Germinal center (tissue), 1 donor: Measurements from ENCODE around the gene ITGA8.

Experiments
- DNase-seq: peaks from one replicate; pipeline ENCODE4 v3.0.0; 2012; ENCODE audit warnings: mixed read lengths, low spot score

Gene ITGA8

GRCh38 chr10:15730341-15730740 is 10.6 kb upstream of the ITGA8 start:
- DNase-seq = no peak

GRCh38 chr10:15729890-15730289 is 10.2 kb upstream of the ITGA8 start:
- no peak for DNase-seq

- no peak for DNase-seq
Observed at GRCh38 chr10:15726042-15726441, 6.3 kb upstream of the ITGA8 start.

DNA sequence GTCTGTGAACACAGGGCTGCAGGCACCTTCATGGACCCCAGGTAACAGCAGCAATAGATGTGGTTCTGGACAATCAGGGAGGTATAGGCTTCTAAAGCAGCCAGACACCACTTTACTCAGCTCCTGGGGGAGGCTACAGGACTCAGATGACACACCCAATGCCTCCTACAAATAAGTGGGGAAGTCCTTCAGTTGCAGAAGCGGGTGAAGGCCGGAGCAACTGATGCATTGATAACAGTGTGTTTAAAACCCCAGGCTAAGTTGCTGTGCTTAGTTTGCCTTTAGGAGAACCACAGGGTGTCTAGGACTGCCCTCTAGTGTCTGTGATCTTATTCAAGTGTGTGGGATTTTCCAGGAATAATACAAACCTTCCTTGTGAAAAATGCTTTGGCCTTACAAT is 5.9 kb upstream of the ITGA8 start:
- DNase-seq = no peak

GRCh38 chr10:15724683-15725082 is 5.0 kb upstream of the ITGA8 start:
- no peak for DNase-seq

GRCh38 chr10:15723803-15724202 is 4.1 kb upstream of the ITGA8 start:
- DNase-seq = no peak

DNA sequence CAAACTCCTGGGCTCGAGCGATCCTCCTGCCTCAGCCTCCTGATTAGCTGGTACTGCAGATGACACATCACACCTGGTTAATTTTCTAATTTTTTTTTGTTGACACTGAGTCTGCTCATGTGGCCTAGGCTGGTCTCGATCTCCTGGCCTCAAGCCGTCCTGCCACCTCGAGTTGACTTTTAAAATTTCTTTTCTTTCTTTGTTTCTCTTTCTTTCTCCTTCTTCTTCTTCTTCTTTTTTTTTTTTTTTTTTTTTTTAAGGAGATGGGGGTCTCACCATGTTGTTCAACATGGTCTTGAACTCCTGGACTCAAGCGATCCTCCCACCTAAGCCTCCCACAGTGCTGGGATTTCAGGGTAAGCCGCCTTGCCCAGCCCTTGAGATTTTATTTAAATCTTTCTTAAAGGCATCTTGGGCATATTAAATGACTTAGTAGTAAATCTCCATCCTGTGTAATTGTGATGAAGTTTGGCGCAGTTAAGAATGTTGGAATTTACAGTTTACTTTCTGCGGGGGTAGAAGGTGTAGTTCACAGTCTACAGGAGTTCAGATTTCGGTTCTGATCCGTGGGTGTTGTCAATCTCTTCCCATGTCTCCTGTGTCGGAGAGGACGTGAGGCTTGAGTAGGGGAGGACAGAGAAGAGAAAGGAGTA is 1.0 kb upstream of the ITGA8 start:
- no peak for DNase-seq

DNA sequence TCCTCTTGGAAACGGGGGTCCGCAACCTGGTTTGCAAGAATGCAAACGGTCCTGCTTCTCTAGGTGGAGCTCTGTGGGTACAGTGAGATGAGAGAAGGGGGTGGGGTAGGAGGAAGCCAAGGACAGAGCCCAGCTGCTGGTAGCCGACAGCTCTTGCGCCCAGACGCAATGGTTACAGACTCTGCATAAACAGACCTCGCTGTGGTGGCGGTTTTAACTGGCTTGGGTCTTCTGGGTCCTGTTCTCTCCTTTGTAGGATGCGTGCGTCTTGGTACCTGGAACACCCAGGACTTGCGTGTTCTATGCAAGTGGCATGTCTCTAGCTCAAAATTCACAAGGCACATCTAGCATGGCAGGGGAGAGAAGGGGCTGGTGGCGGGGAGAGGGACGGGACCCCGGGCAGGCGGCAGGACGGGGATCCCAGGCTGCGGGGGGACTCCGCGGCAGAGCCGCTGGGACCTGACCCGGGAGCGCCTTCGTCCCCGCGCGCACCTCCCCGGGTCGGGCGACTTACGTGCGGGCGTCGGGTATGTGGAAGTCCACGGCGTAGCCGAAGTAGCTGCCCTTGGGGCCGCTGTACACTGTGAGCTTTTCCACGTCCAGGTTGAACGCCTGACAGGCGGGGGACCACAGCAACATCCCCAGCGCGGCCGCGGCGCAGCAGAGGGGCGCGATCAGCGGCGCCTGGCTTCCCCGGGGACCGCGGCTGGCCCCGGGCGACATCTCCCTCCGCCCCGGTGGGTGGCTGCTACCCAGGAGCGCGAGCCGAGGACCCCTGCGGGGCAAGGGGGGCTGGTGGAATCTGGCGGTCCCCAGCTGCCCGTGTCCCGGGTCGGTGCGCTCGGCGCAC is 448 bp downstream of the ITGA8 start:
- no peak for DNase-seq

- DNase-seq = no peak
Observed at GRCh38 chr10:15718694-15719048, 1.1 kb downstream of the ITGA8 start.

DNA sequence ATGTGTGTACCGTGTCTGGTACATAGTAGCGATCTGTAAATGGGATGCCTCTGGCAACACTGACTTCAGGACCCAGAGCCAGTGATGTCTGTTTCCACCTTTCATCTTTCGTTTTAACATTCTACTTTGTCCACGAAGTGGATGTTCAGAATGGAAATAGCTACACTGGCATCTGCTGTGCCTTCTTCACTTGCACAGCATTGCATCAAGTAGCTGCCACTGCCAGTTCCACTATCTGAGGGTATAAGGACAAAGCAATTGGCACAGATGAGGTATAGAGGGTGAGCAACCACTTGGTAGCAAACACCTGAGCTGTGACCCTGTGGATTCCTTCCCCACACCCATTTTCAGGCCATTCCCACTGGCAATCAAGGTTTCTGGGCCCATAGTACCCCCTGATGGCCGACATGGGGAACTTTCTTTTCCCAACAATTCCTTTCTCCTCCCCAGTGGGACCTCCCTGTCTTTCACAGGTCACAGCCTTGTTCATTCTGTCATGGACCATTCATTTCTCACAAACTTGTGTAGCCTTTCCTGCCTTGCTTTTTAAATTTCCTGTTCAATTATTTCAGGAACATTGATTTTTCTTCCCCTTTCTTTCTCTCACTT is 4.0 kb downstream of the ITGA8 start:
- DNase-seq = no peak

- no peak for DNase-seq
Observed at GRCh38 chr10:15714847-15715246, 4.9 kb downstream of the ITGA8 start.

DNA sequence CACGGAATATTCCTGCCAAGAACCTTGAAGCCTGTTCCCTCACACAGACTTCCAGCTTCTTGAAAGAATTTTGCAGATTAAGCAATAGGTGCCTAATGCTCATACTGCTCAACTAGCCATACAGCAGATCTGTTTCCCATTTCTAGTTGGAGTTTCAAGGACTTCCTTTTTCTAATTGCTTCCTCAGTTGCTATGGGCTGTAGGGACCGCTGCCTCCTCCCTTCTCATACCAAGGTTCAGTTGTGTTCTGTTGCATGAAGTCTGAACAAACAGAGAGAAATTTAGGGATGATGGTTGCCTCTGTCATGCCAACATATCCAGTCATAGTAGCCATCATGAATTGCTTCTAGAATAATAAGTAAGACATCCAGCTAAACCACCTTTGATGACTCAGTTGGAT is 6.8 kb downstream of the ITGA8 start:
- no peak for DNase-seq

GRCh38 chr10:15710455-15710854 is 9.3 kb downstream of the ITGA8 start:
- DNase-seq = no peak

GRCh38 chr10:15705298-15705697 is 14.4 kb downstream of the ITGA8 start:
- no peak for DNase-seq

DNA sequence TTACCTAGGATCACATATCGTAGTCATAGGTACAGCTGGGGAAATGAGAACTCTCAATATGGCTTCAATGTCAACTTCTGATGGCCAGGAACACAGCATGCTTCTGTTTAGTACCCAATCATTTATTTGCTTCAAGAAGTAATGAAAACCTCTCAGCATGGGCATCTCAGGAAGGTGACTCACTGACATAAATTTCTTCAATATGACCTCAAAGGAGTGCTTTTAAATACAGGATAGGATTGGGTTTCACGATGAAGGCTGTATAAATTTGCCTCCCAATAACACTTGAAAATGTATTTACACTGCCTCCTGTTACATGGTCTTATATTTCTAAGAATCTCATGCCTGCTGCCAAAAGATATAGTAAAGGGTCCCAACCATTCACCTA is 15.1 kb downstream of the ITGA8 start:
- no peak for DNase-seq

- no peak for DNase-seq
Observed at GRCh38 chr10:15703944-15704580, 15.7 kb downstream of the ITGA8 start.

DNA sequence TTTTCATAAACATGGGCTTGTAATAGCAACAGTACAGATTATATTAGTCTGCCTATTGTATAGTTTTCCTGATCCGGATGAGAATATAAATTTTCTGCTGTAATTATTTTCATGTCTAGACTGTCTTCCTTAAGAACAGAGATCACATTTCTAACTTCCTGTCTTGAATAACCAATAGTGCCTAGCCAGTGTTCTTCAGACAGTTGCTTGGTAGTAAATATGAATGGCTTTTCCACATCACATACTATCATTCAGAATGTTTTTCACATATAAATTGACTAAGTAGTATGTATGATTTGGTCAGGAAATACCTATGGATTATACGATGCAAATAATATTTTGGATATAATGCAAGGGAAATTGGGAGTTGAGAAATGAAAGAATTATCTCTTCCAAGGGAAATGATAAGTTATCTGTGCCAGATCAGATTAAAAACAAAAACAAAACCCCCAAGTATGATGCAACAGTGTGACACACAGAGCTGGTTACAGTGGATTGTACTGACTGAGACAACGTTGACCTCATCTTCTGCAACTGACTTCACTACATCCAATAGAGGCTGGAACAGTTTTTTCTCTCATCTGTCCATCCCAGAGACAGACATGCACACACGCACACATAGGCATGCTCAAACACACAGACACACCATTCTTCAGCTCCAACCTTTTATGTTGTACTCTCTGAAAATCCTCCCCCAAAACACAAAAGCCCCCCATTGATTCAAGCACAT is 16.4 kb downstream of the ITGA8 start:
- no peak for DNase-seq

DNA sequence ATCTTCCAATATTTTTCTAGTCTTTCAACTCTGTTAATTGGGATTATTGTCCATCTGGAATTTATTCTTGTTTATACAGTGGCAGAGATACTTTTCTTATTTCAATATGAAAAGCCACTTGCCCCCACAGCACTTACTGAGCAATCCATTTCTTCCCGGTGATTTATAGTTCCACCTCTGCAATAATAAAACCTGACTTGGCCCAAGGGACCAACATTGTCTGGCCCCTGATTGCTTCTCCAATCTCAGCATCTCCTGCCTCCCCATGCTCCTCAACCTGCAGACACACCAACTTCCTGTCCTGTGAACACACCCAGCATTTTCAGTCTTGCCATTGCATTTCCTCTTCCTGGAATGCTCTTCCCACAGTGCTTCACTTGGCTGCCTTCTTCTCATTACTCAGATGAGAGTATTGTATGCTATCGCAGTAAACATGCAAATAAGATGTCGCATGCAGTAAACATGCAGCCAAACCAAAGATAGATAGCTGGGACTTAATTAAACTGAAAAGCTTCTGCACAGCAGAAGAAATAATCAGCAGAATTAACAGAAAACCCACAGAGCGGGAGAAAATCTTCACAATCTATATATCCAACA is 19.5 kb downstream of the ITGA8 start:
- DNase-seq = no peak

- no peak for DNase-seq
Observed at GRCh38 chr10:15695852-15696251, 23.9 kb downstream of the ITGA8 start.

GRCh38 chr10:15690031-15690430 is 29.7 kb downstream of the ITGA8 start:
- no peak for DNase-seq

GRCh38 chr10:15684768-15685167 is 35.0 kb downstream of the ITGA8 start:
- DNase-seq = no peak

- DNase-seq = no peak
Observed at GRCh38 chr10:15681076-15681475, 38.6 kb downstream of the ITGA8 start.
